Neural progenitor cell (in vitro differentiated cells): Measurements from ENCODE around the gene GPRASP2. TPM values are rescaled to one million over a fixed set of nuclear protein-coding genes. Genes with fewer than 3 reads are reported as not detected.
A peak's percentile ranks its signal among the peaks of the same experiment; 100 is the strongest.

Experiments
- DNase-seq: peaks from one replicate; pipeline ENCODE4 v3.0.0-alpha.2; 2016; ENCODE audit warnings: low spot score
- H2AFZ ChIP-seq: fragments of 200-600 bp; sonication (generic); replicated peaks from 2 replicates; pipeline ENCODE4 v1.6.1; 2016; ENCODE audit warnings: antibody characterized with exemption
- H3F3A ChIP-seq: fragments of 200-600 bp; sonication (generic); 2 replicates; pipeline ENCODE4 v1.6.1; 2016; ENCODE audit warnings: antibody characterized with exemption, low read depth
- H3K27ac ChIP-seq: fragments of 200-600 bp; sonication (generic); 2 replicates; pipeline ENCODE4 v1.5.1; 2016; ENCODE audit warnings: mild to moderate bottlenecking
- H3K27me3 ChIP-seq: fragments of 200-600 bp; sonication (generic); 2 replicates; pipeline ENCODE4 v1.6.1; 2016; ENCODE audit warnings: mild to moderate bottlenecking, moderate library complexity
- H3K36me3 ChIP-seq: fragments of 200-600 bp; sonication (generic); 2 replicates; pipeline ENCODE4 v1.5.1; 2016
- H3K4me1 ChIP-seq: fragments of 200-600 bp; sonication (generic); 2 replicates; pipeline ENCODE4 v1.6.1; 2016; ENCODE audit warnings: mixed run types
- H3K4me2 ChIP-seq: fragments of 200-600 bp; sonication (generic); 2 replicates; pipeline ENCODE4 v1.6.1; 2016
- H3K4me3 ChIP-seq: fragments of 200-600 bp; sonication (generic); 2 replicates; pipeline ENCODE4 v1.5.1; 2016
- H3K79me2 ChIP-seq: fragments of 200-600 bp; sonication (generic); 2 replicates; pipeline ENCODE4 v1.6.1; 2016; ENCODE audit warnings: low read depth
- H3K9ac ChIP-seq: fragments of 200-600 bp; sonication (generic); 2 replicates; pipeline ENCODE4 v1.6.1; 2016
- H3K9me3 ChIP-seq: fragments of 200-600 bp; sonication (generic); 2 replicates; pipeline ENCODE4 v1.5.1; 2016; ENCODE audit warnings: low read depth
- H4K20me1 ChIP-seq: fragments of 200-600 bp; sonication (generic); 2 replicates; pipeline ENCODE4 v1.6.1; 2016; ENCODE audit warnings: low read depth
- H3K27ac Mint-ChIP-seq: 3 replicates; pipeline ENCODE4 v1.8.0; 2021; ENCODE audit warnings: mixed read lengths
- H3K27me3 Mint-ChIP-seq: 2 replicates; pipeline ENCODE4 v1.8.0; 2022; ENCODE audit warnings: low read depth, mild to moderate bottlenecking, inconsistent platforms, moderate library complexity, mixed read lengths; ENCODE audit not compliant: insufficient read depth
- H3K36me3 Mint-ChIP-seq: 3 replicates; pipeline ENCODE4 v1.8.0; 2021; ENCODE audit warnings: mixed read lengths
- H3K4me1 Mint-ChIP-seq: 3 replicates; pipeline ENCODE4 v1.8.0; 2021; ENCODE audit warnings: mixed read lengths
- H3K4me3 Mint-ChIP-seq: 3 replicates; pipeline ENCODE4 v1.8.0; 2021; ENCODE audit warnings: mild to moderate bottlenecking, moderate library complexity, mixed read lengths
- H3K9me3 Mint-ChIP-seq: 3 replicates; pipeline ENCODE4 v1.8.0; 2020; ENCODE audit warnings: mixed read lengths
- EZH2 ChIP-seq: fragments of 200-600 bp; sonication (generic); IDR thresholded peaks from 2 replicates; pipeline ENCODE4 v1.6.1; 2017; ENCODE audit warnings: antibody characterized with exemption, mild to moderate bottlenecking, moderate library complexity
- EZH2phosphoT487 ChIP-seq: fragments of 200-600 bp; sonication (generic); IDR thresholded peaks from 2 replicates; pipeline ENCODE4 v1.6.1; 2017; ENCODE audit warnings: antibody characterized with exemption
- small RNA-seq: library from RNA; depleted of rRNA; stranded (forward); fragments of <200 nt; gene quantifications from one replicate; pipeline ENCODE3, GENCODE V24; 2015
- total RNA-seq: library from RNA; depleted of rRNA; stranded (reverse); fragments of >200 nt; gene quantifications from 2 replicates; pipeline ENCODE4 v1.2.3, GENCODE V29; 2015; ENCODE audit warnings: low replicate concordance
- TF ChIP-seq, protein P1 (sequence below): fragments of 200-600 bp; sonication (generic); IDR thresholded peaks from 2 replicates; pipeline ENCODE4 v1.5.1; 2017; ENCODE audit warnings: antibody characterized with exemption, mild to moderate bottlenecking

The GPRASP2 gene
- total RNA-seq, 1 donor from 2014 or later, result 39.0 TPM

DNA sequence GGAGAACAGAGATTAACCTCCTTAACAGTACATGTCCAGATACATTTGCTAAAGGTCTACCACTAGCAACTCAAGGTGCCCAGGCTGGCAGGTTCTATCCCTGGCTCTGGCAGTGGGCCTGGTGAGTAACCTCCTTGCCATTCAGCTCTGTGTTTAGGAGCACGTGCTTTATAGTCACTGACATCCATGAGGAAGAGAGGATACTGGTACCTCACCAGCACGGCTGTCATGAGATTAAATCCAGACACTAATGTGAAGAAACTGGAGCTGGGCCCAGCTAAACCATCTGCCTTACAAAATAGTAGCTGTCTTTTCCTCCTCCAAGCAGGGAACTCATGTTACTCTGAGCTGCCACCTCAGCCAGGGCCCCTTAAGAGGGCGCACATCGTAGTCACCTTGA lies 53.6 kb downstream of the GPRASP2 start:
- Mint-ChIP-seq H3K4me1 (peaks cover 8% of the 10 kb centered on the region), H3K36me3 (no peaks in the 10 kb centered on the region), H3K9me3 (no peaks in the 10 kb centered on the region), H3K27me3 (no peaks in the 10 kb centered on the region), H3K4me3 (no peak overlapping the region), H3K27ac (no peak overlapping the region)
- Histone ChIP-seq H3K36me3 (no peaks in the 10 kb centered on the region), H3K9me3 (no peaks in the 10 kb centered on the region), H3K27ac (no peak overlapping the region), H3K79me2 (peaks cover 15% of the 10 kb centered on the region), H4K20me1 (no peaks in the 10 kb centered on the region), H3K27me3 (no peaks in the 10 kb centered on the region), H3K4me3 (no peak overlapping the region), H3F3A (no peaks in the 10 kb centered on the region), H3K9ac (no peak overlapping the region), H3K4me1 (no peaks in the 10 kb centered on the region), H3K4me2 (no peak overlapping the region), H2AFZ (no peak overlapping the region)
- TF ChIP-seq EZH2phosphoT487 (no peak), EZH2 (no peak)
- TF ChIP-seq, protein P1, sequence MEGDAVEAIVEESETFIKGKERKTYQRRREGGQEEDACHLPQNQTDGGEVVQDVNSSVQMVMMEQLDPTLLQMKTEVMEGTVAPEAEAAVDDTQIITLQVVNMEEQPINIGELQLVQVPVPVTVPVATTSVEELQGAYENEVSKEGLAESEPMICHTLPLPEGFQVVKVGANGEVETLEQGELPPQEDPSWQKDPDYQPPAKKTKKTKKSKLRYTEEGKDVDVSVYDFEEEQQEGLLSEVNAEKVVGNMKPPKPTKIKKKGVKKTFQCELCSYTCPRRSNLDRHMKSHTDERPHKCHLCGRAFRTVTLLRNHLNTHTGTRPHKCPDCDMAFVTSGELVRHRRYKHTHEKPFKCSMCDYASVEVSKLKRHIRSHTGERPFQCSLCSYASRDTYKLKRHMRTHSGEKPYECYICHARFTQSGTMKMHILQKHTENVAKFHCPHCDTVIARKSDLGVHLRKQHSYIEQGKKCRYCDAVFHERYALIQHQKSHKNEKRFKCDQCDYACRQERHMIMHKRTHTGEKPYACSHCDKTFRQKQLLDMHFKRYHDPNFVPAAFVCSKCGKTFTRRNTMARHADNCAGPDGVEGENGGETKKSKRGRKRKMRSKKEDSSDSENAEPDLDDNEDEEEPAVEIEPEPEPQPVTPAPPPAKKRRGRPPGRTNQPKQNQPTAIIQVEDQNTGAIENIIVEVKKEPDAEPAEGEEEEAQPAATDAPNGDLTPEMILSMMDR, result no peak
- no peak for DNase-seq

DNA sequence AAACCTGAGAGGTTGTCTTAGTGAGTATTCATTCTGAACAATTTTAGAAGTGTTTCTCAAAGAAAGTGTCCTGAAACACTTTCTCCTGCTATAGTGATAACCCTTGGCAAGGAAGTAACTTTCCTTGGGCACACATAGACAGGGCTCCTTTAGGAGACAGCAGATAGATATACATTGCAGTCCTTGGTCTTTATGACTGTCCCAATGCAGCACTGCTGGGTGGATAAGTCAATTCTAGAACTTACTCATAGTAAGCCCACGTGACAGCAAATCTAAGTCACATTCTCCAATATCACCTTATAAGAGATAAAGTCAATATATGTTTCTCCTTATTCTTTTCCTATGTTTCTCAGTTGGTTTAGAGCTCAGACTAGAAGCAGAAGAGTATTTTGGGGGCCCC lies 55.0 kb downstream of the GPRASP2 start:
- Histone ChIP-seq H3K9ac (no peak overlapping the region), H3K27ac (no peak overlapping the region), H3K9me3 (no peaks in the 10 kb centered on the region), H2AFZ (no peak overlapping the region), H3K27me3 (no peaks in the 10 kb centered on the region), H3K36me3 (no peaks in the 10 kb centered on the region), H3F3A (no peaks in the 10 kb centered on the region), H3K4me1 (no peaks in the 10 kb centered on the region), H3K4me2 (no peak overlapping the region), H3K79me2 (peaks cover 15% of the 10 kb centered on the region), H3K4me3 (no peak overlapping the region), H4K20me1 (no peaks in the 10 kb centered on the region)
- no peak for TF ChIP-seq EZH2phosphoT487
- TF ChIP-seq EZH2, result no peak
- TF ChIP-seq, protein P1, result no peak
- no peak for DNase-seq
- no peaks in the 10 kb centered on the region for H3K27me3 Mint-ChIP-seq
- H3K9me3 Mint-ChIP-seq, result no peaks in the 10 kb centered on the region
- H3K4me3 Mint-ChIP-seq, result peak overlapping the region; percentile 77
- H3K36me3 Mint-ChIP-seq, result no peaks in the 10 kb centered on the region
- no peak overlapping the region for H3K27ac Mint-ChIP-seq
- H3K4me1 Mint-ChIP-seq, result peaks cover 8% of the 10 kb centered on the region

Small RNA genes within 50 kb of the gene (small RNA-seq; reads per million reads assigned to genes)
- not detected for gene RNU6-589P

Other genes with a start within 250 kb of the GPRASP2 start
- 0.88 and 1.1 TPM in 2 replicates for gene TCP11X2, start 240.6 kb upstream of the GPRASP2 start, total RNA-seq
- gene TMSB15A, start 195.7 kb upstream of the GPRASP2 start, total RNA-seq, result 561 and 1,054 TPM in 2 replicates
- 26.8 and 33.8 TPM in 2 replicates for gene ARMCX5, start 112.9 kb upstream of the GPRASP2 start, total RNA-seq
- gene GPRASP1, start 61.0 kb upstream of the GPRASP2 start, total RNA-seq, result 7.0 and 7.3 TPM in 2 replicates
- 20.0 and 20.3 TPM in 2 replicates for gene GPRASP3, start 8.3 kb downstream of the GPRASP2 start, total RNA-seq
- gene RAB40AL, start 224.8 kb downstream of the GPRASP2 start, total RNA-seq, result 0.31 TPM in 1 of 2 replicates, not detected in the other